ENCODE data around the gene BIRC6.

DNA sequence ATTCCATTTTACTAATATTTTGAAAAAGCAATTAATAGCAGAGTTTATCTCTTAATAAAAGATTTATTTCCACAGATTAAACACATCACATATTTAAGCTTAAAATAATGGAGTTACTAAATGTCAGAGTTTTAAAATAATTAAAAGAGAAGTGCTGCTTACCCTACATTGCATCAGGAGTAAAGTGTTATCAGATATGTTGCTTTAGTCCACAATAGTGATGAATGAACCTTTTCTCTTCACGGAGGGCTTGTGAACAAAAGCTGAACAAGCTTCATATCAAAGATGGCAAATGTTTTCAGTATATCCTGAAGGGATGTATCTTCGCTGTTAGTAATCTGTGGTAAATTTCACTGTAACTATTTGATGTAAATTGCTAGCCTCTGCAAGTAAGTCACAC lies 201.7 kb downstream of the BIRC6 start:
- TF ChIP-seq, protein P1, sequence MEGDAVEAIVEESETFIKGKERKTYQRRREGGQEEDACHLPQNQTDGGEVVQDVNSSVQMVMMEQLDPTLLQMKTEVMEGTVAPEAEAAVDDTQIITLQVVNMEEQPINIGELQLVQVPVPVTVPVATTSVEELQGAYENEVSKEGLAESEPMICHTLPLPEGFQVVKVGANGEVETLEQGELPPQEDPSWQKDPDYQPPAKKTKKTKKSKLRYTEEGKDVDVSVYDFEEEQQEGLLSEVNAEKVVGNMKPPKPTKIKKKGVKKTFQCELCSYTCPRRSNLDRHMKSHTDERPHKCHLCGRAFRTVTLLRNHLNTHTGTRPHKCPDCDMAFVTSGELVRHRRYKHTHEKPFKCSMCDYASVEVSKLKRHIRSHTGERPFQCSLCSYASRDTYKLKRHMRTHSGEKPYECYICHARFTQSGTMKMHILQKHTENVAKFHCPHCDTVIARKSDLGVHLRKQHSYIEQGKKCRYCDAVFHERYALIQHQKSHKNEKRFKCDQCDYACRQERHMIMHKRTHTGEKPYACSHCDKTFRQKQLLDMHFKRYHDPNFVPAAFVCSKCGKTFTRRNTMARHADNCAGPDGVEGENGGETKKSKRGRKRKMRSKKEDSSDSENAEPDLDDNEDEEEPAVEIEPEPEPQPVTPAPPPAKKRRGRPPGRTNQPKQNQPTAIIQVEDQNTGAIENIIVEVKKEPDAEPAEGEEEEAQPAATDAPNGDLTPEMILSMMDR (optimal IDR thresholded peaks at IDR 0.05 in 1 of 3, IDR thresholded peaks at IDR 0.05 in 1 of 3, conservative IDR thresholded peaks at IDR 0.05 in 1 of 3; ENCODE audit: extremely low read depth in 1 of 3, insufficient read depth in 2 of 3, low read length in 3 of 3) = no peak
- TF ChIP-seq EZH2 (IDR thresholded peaks at IDR 0.05; ENCODE audit: low read length) = no peak
